ENCODE data around the gene DCAF16.

- TF ChIP-seq CTCF (IDR thresholded peaks at IDR 0.05; ENCODE audit: extremely low read depth in 1 of 2, insufficient read depth in 1 of 2, low read depth in 1 of 2, low read length in 2 of 2) (no peak), POLR2AphosphoS5 (IDR thresholded peaks at IDR 0.05; ENCODE audit: insufficient read depth, low read depth, low read length) (no peak), POLR2A (IDR thresholded peaks at IDR 0.05; ENCODE audit: low read depth, low read length) (no peak), EZH2 (IDR thresholded peaks at IDR 0.05; ENCODE audit: borderline replicate concordance, low read depth, low read length, severe bottlenecking) (no peak)
Observed at GRCh38 chr4:17763416-17763815, 47.1 kb downstream of the DCAF16 start.

All from endothelial cell of umbilical vein (primary cell).